HAP-1 (cell line): ENCODE data around the gene CNR1.
"Not testable (repeated sequence)": the region's sequence is repeated elsewhere in the genome, so short reads cannot be mapped to it uniquely, and the experiment has no call there.

Source experiments
- DNase-seq, 2 experiments: peaks; one replicate each; pipeline ENCODE4 v3.0.0-alpha.2; 2016 to 2020; ENCODE audit warnings: low spot score in 2 of 2
- H3K27me3 ChIP-seq: fragments of 250-450 bp; sonication (Bioruptor Pico); 2 replicates; pipeline ENCODE4 v1.5.1; 2020; ENCODE audit warnings: low read depth, mild to moderate bottlenecking, moderate library complexity
- H3K36me3 ChIP-seq: fragments of 250-450 bp; sonication (Bioruptor Pico); replicated peaks from 2 replicates; pipeline ENCODE4 v1.5.1; 2020; ENCODE audit warnings: mild to moderate bottlenecking
- H3K4me1 ChIP-seq: fragments of 250-450 bp; sonication (Bioruptor Pico); 2 replicates; pipeline ENCODE4 v1.5.1; 2020; ENCODE audit warnings: mild to moderate bottlenecking
- H3K4me3 ChIP-seq: fragments of 250-450 bp; sonication (Bioruptor Pico); 2 replicates; pipeline ENCODE4 v1.5.1; 2020; ENCODE audit warnings: mild to moderate bottlenecking, moderate library complexity
- H3K9me3 ChIP-seq: fragments of 250-450 bp; sonication (Bioruptor Pico); 2 replicates; pipeline ENCODE4 v1.5.1; 2020; ENCODE audit warnings: mild to moderate bottlenecking, moderate library complexity
- in situ Hi-C: fragments of 300-500 bp; cut with MboI; formaldehyde crosslinking; loops from 3 replicates; pipeline ENCODE4 v1.14.3; 2020; ENCODE audit warnings: low sequenced_read_pairs, inconsistent platforms, mixed read lengths

Gene CNR1

DNA sequence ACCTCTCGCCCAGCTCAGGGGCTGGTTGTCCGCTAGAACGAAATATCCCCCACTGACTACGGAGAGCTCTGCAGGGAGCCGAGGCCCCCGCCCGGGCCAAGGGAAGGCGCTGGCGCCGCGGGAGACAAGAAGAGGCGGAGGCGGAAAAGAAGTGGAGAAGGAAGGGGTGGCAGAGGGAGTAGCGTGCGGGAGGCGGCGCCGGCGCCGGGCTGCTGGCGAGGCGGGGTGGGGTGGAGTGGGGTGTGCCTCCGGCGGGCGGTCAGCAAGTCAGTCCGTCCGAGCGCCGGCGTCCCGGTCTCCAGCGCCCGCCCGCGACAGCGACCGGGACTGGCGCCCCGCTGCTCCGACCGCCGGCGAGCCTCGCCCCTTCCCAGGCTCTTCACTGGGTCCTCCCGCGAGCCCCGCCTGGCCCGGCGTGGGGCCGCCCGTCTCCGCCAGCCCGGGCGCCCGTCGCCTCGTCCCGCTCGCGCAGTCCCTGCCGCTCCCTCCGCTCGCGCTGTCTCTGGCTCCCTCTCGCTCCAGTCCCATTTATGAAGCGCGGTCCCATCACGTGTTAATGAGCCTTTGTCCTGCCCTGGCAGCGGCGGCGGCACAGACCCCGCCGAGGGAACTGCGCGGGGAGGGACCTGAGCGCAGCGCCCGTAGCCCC is at the start of gene CNR1:
TSS of gene CNR1 (minus strand) at position 504 of the 649 bp plus-strand sequence. CDS start 21,073 bp downstream, outside the sequence.
- in situ Hi-C loops: no loop called here
- Histone ChIP-seq H3K36me3 (no peaks in the 10 kb centered on the region), H3K27me3 (no peaks in the 10 kb centered on the region), H3K9me3 (peaks cover 2% of the 10 kb centered on the region; the same call in 1 of the 2 replicates), H3K4me3 (peak within 1 kb of the TSS; percentile 70), H3K4me1 (peaks cover 22% of the 10 kb centered on the region)
- peak; percentile 72 to 84 for DNase-seq

DNA sequence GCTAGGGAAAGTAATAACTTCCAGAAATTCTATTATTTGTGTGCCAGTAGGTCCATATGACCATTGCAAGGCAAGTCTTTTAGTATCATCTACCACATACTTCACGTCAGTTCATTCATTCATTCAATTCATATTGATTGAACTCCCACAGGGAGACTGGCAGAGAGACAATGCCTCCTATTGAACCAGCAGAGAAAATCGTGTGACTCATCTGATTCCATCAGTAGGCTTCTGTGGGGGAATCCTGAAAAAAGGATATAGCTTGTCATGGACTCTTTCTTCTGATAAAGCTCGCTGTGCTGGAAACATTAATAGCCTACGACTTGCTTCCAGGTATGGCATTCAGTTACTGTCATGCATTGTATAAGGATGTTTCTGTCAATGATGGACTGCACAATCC is 45.3 kb upstream of the CNR1 start:
- Histone ChIP-seq H3K4me3 (no peak overlapping the region), H3K9me3 (no peaks in the 10 kb centered on the region), H3K36me3 (no peaks in the 10 kb centered on the region), H3K27me3 (no peaks in the 10 kb centered on the region), H3K4me1 (peaks cover 10% of the 10 kb centered on the region)
- in situ Hi-C loops: no loop called here
- DNase-seq: peak; percentile 21 to 57

DNA sequence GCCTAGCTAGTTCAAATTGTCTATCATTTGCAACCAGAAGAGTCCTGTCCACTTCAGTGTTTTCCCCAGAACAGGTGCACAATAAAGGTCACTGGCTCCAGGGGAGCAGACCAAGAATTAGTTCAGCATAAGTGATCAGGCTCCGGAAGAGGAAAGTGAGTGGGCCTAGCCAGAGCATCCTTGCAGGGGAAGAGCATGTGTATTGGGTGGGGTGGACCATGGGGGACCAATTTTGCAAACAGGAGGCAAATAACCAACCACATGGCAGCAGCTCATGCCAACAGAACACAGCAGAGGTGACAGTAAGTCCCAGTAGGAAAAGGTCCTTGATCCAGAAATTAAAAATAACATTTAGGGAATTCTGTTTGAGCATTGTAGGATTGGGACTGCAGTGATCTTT is 43.2 kb upstream of the CNR1 start:
- Histone ChIP-seq H3K27me3 (no peaks in the 10 kb centered on the region), H3K9me3 (no peaks in the 10 kb centered on the region), H3K36me3 (no peaks in the 10 kb centered on the region), H3K4me1 (peaks cover 10% of the 10 kb centered on the region), H3K4me3 (no peak overlapping the region)
- in situ Hi-C loops: no loop called here
- no peak for DNase-seq

DNA sequence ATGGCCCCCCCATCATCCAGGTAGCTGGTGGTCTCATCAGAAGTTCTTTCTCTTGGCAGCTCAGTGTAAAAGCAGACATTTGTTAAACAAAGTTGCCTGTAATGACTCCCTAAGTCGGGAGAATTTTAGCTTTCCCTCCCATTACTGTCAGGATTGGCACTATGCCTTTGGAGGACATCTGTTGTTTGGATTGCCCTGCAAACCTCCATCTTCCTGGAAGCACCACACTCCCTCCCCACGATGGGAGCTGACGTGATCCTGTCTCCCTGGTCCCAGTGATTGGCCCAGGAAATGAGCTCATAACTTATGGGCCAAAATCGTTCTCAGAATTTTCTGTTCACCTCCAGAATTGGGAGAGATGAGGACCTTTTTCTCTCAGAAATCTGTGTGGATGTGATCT is 42.6 kb upstream of the CNR1 start:
- H3K27me3 ChIP-seq: no peaks in the 10 kb centered on the region
- H3K9me3 ChIP-seq: no peaks in the 10 kb centered on the region
- DNase-seq: no peak
- H3K4me3 ChIP-seq: no peak overlapping the region
- H3K36me3 ChIP-seq: no peaks in the 10 kb centered on the region
- H3K4me1 ChIP-seq: peaks cover 10% of the 10 kb centered on the region
- in situ Hi-C loops: no loop called here

DNA sequence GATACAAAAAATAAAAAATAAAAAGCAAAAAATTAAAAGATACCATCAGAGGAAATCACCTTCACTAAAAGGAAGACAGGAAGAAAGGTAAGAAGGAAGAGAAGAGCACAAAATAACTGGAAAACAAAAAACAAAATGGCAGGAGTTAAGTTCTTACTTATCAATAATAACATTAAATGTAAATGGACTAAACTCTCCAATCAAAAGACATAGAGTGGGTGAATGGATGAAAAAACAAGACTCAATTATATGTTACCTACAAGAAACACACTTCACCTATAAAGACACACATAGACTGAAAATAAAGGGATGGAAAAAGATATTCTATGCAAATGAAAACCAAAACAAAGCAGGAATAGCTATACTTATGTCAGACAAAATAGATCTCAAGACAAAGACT is 35.6 kb upstream of the CNR1 start:
- in situ Hi-C loops, H3K36me3 ChIP-seq, DNase-seq, H3K27me3 ChIP-seq, H3K4me3 ChIP-seq, H3K4me1 ChIP-seq, H3K9me3 ChIP-seq: not testable (repeated sequence)

DNA sequence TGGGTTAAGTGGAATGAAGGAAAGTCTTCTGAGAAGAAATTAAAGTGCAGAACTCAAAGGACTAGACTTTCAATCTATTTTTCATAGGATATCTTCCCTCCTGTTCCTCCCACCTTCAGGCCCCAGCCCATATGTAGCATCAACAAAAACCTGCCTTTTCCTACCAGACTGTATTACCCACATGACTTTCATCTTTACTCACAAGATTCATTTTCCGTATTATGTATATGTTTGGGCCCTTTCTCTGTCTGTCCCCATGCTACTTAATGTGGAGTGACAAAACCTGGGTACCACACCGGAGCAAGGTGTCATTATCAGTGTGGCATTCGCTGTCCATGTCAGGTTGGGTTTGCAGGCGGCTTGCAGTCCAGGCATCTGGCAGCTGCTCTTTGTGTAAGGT is 18.8 kb upstream of the CNR1 start:
- in situ Hi-C loops: no loop called here

DNA sequence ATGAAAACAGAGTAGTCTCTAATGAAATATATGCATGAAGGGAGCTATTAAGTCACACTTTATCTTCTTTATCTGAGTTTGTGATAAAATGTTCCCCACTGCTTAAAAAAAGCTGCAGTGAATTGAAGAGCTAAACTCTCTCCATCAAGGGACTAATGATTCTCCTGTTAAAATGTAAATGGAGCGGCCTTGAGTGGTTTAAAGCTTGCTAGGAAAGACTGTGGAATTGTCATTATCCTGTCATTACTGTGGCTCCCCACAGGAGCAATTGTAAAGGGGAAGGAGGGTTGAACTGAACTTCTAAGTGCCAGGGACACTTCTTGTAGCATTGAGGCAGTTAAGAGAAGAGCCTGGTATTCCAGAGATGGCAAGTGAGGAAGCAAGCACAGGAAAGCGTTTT is 17.3 kb upstream of the CNR1 start:
- Histone ChIP-seq H3K9me3 (no peaks in the 10 kb centered on the region; the same call in 1 of the 2 replicates), H3K4me3 (no peak overlapping the region), H3K27me3 (no peaks in the 10 kb centered on the region), H3K36me3 (no peaks in the 10 kb centered on the region), H3K4me1 (peaks cover 6% of the 10 kb centered on the region)
- DNase-seq: peak in 1 of 2 experiments; percentile 49
- in situ Hi-C loops: no loop called here

More for the DNA sequence above, 18.8 kb upstream of the CNR1 start:
- no peak overlapping the region for H3K4me3 ChIP-seq
- no peaks in the 10 kb centered on the region; the same call in 1 of the 2 replicates for H3K9me3 ChIP-seq
- peaks cover 6% of the 10 kb centered on the region for H3K4me1 ChIP-seq
- H3K36me3 ChIP-seq: no peaks in the 10 kb centered on the region
- no peak for DNase-seq
- H3K27me3 ChIP-seq: no peaks in the 10 kb centered on the region

DNA sequence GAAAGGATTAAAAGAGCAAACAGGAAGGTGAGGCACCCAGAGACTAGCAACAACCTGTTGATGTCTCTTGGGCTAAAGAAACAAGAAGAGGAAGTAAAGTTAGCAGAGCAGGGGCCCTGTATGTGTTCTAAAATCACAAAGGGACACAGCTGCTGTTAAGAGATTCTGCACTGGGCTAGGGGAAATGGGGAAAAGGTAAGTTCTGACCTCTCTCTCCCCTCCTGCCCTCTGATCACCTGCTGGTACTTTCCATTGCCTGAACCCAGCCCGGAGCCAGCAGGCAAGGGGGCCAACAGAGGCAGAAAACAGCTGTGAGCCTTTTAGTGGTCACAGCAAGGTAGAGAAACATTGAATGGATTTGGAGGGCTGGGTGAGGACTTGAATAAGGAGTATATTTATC is 13.5 kb upstream of the CNR1 start:
- no peak overlapping the region for H3K4me3 ChIP-seq
- H3K4me1 ChIP-seq: peaks cover 6% of the 10 kb centered on the region
- no peaks in the 10 kb centered on the region for H3K36me3 ChIP-seq
- no peak for DNase-seq
- no peaks in the 10 kb centered on the region for H3K27me3 ChIP-seq
- H3K9me3 ChIP-seq: no peaks in the 10 kb centered on the region
- in situ Hi-C loops: no loop called here

DNA sequence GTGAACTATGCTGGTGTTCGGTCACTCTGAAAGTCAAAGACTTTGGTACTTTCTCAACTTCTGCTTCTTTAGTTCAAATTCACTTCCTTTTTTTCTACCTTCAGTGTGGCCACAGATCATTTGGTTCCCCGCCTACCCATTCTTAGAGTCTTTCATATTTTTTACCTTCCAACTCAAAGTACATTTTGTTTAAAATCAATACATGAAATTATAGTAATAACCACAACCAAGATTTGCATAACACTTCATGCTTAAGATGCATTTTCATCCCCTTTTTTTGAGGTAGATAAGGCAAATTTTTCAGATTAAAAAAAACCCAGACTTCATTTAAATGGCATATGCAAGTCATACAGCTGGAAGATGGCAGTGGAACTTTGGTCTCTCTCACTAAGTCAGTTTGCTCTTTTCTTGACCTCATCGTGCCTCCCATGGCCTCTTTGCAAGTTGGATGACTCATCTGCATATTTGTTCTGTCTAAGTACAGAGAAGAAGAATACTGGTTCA is 11.9 kb upstream of the CNR1 start:
- Histone ChIP-seq H3K4me3 (no peak overlapping the region), H3K36me3 (no peaks in the 10 kb centered on the region), H3K27me3 (no peaks in the 10 kb centered on the region), H3K4me1 (no peaks in the 10 kb centered on the region), H3K9me3 (no peaks in the 10 kb centered on the region)
- DNase-seq: no peak
- in situ Hi-C loops: no loop called here

DNA sequence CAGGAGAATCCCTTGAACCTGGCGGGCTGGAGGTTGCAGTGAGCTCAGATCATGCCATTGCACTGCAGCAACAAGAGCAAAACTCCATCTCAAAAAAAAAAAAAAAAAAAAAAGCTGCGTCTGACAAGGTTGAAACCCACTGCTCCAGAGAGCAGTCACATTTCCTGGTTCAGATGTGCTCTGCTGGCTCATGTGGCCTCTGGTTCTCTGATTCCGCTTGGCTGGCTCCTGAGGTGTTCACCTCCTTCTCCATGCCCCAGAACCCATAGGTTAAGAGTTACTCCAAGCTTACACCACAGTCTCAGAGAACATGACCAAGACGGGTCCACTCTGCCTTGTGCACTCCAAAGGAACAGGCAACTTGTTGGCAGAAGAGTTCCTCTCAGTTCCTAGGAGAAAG is 8.8 kb upstream of the CNR1 start:
- no peak for DNase-seq
- in situ Hi-C loops: no loop called here
- no peak overlapping the region for H3K4me3 ChIP-seq
- no peaks in the 10 kb centered on the region for H3K27me3 ChIP-seq
- H3K36me3 ChIP-seq: no peaks in the 10 kb centered on the region
- H3K4me1 ChIP-seq: no peaks in the 10 kb centered on the region
- no peaks in the 10 kb centered on the region for H3K9me3 ChIP-seq

DNA sequence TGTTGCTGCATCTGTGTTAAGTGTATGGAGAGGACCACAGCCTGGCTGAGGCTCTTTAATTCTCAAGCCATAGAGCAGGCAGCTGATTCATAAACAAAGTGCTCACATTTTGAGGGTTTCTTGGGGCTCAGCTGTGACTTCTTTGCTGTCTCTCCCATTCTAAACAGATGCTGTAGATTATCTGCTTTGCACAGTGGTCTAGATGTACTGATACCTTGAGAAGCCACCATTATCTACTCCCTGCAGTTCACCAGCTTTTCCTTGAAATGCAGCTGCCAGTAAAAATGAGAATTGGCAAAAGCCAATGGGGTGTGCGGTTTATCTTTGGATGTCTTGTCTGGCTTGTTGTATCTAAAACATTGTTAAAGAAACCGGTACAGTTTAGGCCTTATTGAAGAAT is 5.2 kb upstream of the CNR1 start:
- in situ Hi-C loops: no loop called here
- H3K9me3 ChIP-seq: peaks cover 2% of the 10 kb centered on the region; the same call in 1 of the 2 replicates
- no peaks in the 10 kb centered on the region for H3K27me3 ChIP-seq
- DNase-seq: no peak
- no peak overlapping the region for H3K4me3 ChIP-seq
- H3K36me3 ChIP-seq: no peaks in the 10 kb centered on the region
- H3K4me1 ChIP-seq: no peaks in the 10 kb centered on the region

DNA sequence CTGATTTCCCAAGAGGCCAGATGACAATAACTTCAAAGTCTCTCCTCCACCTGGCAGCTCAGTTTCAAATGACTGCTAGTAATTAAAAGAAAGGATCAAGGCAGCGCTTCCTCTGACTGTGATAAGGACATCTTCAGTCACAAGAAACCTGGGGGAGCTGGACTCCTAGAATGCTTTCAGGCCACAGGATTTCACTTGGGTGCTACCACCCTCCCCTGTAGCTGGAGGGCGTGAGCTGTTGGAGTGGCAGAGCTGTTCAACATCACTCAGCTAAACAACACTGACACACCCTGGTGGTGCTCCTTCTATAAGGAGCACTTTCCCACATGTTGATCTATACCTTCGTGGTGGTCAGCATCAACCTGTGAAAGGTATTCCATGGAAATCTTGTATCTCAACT is 2.2 kb upstream of the CNR1 start:
- no peak for DNase-seq
- Histone ChIP-seq H3K4me3 (no peak overlapping the region), H3K4me1 (peaks cover 17% of the 10 kb centered on the region), H3K36me3 (no peaks in the 10 kb centered on the region), H3K9me3 (peaks cover 2% of the 10 kb centered on the region; the same call in 1 of the 2 replicates), H3K27me3 (no peaks in the 10 kb centered on the region)
- in situ Hi-C loops: no loop called here

DNA sequence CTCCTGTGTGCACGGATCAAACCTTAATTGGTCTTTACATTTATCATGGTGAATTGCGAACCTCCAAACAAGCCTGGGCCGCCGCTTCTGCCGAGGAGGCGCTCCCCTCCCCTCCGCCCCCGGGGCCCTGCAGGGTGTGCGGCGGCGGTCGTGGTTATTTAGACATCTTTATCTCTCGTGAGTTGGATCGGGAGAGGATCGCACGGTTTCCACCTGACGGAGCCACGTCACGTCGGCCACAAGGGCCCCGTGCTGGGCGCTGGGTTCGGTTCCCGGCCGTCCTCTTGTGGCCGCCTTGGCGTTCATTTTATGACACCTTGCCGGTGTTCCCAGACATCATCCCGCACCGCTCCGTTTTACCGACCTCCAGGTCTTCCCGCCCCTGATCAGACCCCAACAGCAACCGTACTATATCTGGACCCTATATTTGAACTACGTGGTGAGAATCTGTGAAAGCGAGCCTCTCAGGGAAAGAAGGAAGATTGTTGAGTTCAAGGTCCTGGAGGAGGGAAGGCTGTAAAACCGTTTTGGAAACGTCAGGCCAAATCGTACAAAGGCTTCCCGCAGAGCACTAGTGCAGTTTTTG is 1.3 kb upstream of the CNR1 start:
- Histone ChIP-seq H3K9me3 (peaks cover 2% of the 10 kb centered on the region; the same call in 1 of the 2 replicates), H3K36me3 (no peaks in the 10 kb centered on the region), H3K4me3 (peak overlapping the region; percentile 23), H3K27me3 (no peaks in the 10 kb centered on the region), H3K4me1 (peaks cover 22% of the 10 kb centered on the region)
- in situ Hi-C loops: no loop called here
- peak; percentile 20 for DNase-seq

DNA sequence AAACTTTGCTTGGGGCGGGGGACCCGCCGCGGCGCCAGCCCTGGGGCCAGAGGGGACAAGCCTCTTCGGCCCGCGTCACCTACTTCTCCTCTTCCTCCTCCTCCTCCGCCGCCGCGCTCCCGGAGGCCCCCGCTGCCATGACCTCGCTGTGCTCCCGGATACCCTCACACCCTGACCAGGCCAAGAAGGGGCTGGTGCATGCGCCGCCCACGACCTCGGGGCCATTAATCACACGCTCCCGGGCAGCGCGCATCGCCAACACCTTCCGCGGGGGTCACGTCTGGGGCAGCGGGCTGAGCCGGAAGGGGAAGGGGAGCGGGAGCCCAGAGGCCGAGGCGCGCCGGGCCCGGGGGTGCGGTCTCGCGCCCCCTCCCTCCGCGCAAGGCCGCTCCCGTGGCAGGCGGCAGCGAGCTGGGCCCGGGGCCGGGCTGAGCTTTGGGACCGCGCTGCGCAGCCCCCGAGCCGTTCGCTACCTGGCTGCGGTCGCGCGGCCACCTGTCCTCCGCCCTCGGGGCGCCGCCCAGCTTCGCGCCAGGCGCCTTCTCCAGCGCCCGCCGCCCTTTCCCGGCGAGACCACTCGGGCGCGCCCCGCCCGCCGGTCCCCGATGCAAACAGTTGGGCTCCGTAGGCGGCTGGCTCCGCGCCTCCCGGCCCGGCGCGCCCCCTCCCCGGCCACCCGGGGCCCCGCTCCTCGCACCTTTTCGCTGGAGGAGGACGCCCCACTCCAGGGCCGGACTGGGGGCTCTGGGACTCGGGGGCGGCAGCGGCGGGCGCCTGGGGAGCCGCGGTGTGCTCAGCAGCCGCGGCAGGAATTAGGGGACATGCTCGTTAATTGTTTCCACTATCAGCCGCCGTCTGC is 575 bp upstream of the CNR1 start:
- H3K27me3 ChIP-seq: no peaks in the 10 kb centered on the region
- DNase-seq: peak in 1 of 2 experiments; percentile 39
- peaks cover 2% of the 10 kb centered on the region; the same call in 1 of the 2 replicates for H3K9me3 ChIP-seq
- peak overlapping the region; percentile 70 for H3K4me3 ChIP-seq
- H3K36me3 ChIP-seq: no peaks in the 10 kb centered on the region
- in situ Hi-C loops: no loop called here
- peaks cover 22% of the 10 kb centered on the region for H3K4me1 ChIP-seq
